OCI-LY1 (cell line): ENCODE data around the gene DNAAF5.

ENCODE experiments used
- EZH2 ChIP-seq: fragments of 200-600 bp; sonication (generic), shearing (Covaris generic); IDR thresholded peaks from 2 replicates; pipeline ENCODE4 v1.8.0; 2017; ENCODE audit warnings: borderline replicate concordance, mixed run types, mild to moderate bottlenecking, antibody characterized with exemption, low read length, moderate library complexity, mixed read lengths
- TF ChIP-seq, protein P1 (sequence below): fragments of 200-600 bp; sonication (generic), shearing (Covaris generic); IDR thresholded peaks from 2 replicates; pipeline ENCODE4 v1.5.1; 2017; ENCODE audit warnings: mild to moderate bottlenecking, antibody characterized with exemption, low read length, moderate library complexity, mixed read lengths

DNA sequence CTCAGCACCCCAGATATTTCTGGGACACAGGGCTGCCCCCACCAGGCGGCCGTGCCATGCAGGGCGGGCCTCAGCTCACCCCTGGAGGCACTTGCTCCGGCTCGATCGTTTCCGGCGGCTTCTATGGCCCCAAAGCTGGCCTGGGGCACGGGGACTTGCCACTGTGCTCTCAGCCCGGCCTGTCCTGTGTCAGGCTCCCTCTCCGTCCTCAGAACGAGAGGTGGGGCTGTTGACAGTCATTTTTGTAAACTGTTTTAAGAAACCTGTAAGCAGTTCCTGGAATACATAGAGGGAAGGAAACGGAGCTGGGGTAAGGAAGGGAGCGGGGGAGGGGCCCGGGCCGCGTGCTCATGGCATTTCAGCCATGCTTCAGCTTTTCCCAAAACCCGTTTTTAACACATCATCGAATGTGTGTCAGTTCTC lies 31.3 kb downstream of the DNAAF5 start:
- TF ChIP-seq, protein P1, sequence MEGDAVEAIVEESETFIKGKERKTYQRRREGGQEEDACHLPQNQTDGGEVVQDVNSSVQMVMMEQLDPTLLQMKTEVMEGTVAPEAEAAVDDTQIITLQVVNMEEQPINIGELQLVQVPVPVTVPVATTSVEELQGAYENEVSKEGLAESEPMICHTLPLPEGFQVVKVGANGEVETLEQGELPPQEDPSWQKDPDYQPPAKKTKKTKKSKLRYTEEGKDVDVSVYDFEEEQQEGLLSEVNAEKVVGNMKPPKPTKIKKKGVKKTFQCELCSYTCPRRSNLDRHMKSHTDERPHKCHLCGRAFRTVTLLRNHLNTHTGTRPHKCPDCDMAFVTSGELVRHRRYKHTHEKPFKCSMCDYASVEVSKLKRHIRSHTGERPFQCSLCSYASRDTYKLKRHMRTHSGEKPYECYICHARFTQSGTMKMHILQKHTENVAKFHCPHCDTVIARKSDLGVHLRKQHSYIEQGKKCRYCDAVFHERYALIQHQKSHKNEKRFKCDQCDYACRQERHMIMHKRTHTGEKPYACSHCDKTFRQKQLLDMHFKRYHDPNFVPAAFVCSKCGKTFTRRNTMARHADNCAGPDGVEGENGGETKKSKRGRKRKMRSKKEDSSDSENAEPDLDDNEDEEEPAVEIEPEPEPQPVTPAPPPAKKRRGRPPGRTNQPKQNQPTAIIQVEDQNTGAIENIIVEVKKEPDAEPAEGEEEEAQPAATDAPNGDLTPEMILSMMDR = no peak
- TF ChIP-seq EZH2 = no peak
